ENCODE data around the gene ADAM12. TPM values are rescaled to one million over a fixed set of nuclear protein-coding genes. Genes with fewer than 3 reads are reported as not detected.

ADAM12 gene
- total and polyA plus RNA-seq, 2 of the 13 experiments (the other 11 are each of a cell fraction or from before 2014, with no cell fraction given): not detected

DNA sequence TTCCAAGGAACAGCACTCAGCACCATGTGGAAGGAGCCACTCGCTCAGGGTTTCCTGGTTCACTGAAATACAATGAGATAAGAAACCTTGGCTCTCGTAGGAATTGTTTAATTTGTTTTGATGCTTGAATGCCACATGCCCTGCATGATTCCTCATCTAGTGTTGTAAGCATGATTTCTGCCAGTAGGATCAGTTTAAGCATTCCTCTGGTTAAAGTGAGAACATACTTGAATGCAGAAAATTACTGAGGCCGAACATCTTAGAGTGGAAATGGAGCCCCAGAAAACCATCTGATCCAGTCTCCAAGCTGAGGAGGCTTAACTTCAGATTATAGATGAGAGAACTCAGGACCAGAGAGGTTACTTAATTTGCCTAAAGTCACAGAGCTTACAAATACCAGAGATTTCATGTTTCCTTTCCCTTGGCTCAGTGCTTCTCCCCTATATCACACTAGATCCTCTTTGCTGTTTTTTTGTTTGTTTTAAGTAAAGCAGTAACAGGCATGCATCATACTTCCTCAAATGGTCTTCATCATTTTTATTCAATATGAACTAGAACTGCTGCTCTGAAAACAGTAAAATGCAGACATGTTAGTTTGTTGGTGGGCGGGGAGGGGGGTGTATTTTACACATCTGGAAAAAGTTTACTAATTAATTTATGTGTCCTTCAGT, 125.1 kb downstream of the ADAM12 start (continued):
- TF ChIP-seq, protein P1, sequence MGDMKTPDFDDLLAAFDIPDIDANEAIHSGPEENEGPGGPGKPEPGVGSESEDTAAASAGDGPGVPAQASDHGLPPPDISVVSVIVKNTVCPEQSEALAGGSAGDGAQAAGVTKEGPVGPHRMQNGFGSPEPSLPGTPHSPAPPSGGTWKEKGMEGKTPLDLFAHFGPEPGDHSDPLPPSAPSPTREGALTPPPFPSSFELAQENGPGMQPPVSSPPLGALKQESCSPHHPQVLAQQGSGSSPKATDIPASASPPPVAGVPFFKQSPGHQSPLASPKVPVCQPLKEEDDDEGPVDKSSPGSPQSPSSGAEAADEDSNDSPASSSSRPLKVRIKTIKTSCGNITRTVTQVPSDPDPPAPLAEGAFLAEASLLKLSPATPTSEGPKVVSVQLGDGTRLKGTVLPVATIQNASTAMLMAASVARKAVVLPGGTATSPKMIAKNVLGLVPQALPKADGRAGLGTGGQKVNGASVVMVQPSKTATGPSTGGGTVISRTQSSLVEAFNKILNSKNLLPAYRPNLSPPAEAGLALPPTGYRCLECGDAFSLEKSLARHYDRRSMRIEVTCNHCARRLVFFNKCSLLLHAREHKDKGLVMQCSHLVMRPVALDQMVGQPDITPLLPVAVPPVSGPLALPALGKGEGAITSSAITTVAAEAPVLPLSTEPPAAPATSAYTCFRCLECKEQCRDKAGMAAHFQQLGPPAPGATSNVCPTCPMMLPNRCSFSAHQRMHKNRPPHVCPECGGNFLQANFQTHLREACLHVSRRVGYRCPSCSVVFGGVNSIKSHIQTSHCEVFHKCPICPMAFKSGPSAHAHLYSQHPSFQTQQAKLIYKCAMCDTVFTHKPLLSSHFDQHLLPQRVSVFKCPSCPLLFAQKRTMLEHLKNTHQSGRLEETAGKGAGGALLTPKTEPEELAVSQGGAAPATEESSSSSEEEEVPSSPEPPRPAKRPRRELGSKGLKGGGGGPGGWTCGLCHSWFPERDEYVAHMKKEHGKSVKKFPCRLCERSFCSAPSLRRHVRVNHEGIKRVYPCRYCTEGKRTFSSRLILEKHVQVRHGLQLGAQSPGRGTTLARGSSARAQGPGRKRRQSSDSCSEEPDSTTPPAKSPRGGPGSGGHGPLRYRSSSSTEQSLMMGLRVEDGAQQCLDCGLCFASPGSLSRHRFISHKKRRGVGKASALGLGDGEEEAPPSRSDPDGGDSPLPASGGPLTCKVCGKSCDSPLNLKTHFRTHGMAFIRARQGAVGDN (CRISPR knock-in tag; IDR thresholded peaks at IDR 0.05): no peak

- Histone ChIP-seq H3K27ac (ENCODE audit: extremely low read length, insufficient read depth, low read length) (no peak overlapping the region), H3K9ac (ENCODE audit: insufficient read depth, low read depth, low read length) (no peak overlapping the region), H3K79me2 (ENCODE audit: insufficient read depth, low read length) (no peaks in the 10 kb centered on the region), H3K36me3 (replicated peaks in 1 of 2; ENCODE audit: control insufficient read depth in 1 of 2, insufficient read depth in 2 of 2, low read length in 2 of 2) (no peaks in the 10 kb centered on the region), H4K20me1 (ENCODE audit: insufficient read depth, low read length) (no peaks in the 10 kb centered on the region), H3K27me3 (ENCODE audit: control insufficient read depth in 1 of 2, insufficient read depth in 2 of 2, low read length in 2 of 2) (peaks cover 0 to 4% of the 10 kb centered on the region in 2 experiments; a peak in 2 of 5 replicates), H3K4me1 (ENCODE audit: insufficient read depth, low read length) (no peaks in the 10 kb centered on the region), H3K9me3 (ENCODE audit: low read length) (no peaks in the 10 kb centered on the region), H3K4me3 (replicated peaks in 1 of 3; ENCODE audit: insufficient read depth in 1 of 3, low read depth in 2 of 3, low read length in 3 of 3) (no peak overlapping the region), H3K4me2 (ENCODE audit: low read depth, low read length) (no peak overlapping the region), H2AFZ (ENCODE audit: low read length) (no peak overlapping the region)
- 3% methylated on average over 1 of the region's 1 CpG for WGBS (ENCODE audit: low lambda C conversion rate)
- TF ChIP-seq RXRA (CRISPR knock-in tag; IDR thresholded peaks at IDR 0.05) (no peak), ZNF737 (CRISPR knock-in tag; IDR thresholded peaks at IDR 0.05; ENCODE audit: borderline replicate concordance) (no peak), PCBP2 (optimal IDR thresholded peaks at IDR 0.05; ENCODE audit: low read depth, low read length, poor library complexity, severe bottlenecking) (no peak), MAFK (conservative IDR thresholded peaks at IDR 0.05 in 1 of 2, IDR thresholded peaks at IDR 0.05 in 1 of 2; ENCODE audit: low read length in 2 of 2) (peak; percentile 63 to 77; a peak in 3 of 4 replicates), ZNF235 (CRISPR knock-in tag; IDR thresholded peaks at IDR 0.05; ENCODE audit: borderline replicate concordance) (no peak), SRSF1 (optimal IDR thresholded peaks at IDR 0.05; ENCODE audit: low read depth, low read length) (no peak), MAFF (IDR thresholded peaks at IDR 0.05; ENCODE audit: low read depth, low read length) (peak; percentile 71), ZNF704 (CRISPR knock-in tag; IDR thresholded peaks at IDR 0.05; ENCODE audit: borderline replicate concordance) (no peak)
- TF ChIP-seq, protein P2, sequence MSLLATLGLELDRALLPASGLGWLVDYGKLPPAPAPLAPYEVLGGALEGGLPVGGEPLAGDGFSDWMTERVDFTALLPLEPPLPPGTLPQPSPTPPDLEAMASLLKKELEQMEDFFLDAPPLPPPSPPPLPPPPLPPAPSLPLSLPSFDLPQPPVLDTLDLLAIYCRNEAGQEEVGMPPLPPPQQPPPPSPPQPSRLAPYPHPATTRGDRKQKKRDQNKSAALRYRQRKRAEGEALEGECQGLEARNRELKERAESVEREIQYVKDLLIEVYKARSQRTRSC (CRISPR knock-in tag; IDR thresholded peaks at IDR 0.05; ENCODE audit: low read depth): no peak
- no peak for DNase-seq (ENCODE audit: low spot score)
- in situ Hi-C loops (cut with HindIII; ENCODE audit: extremely low pct_ligation_motif_present, low pct_unique_long_range_greater_than_20kb) (no loop called here), intact Hi-C loops (cut with micrococcal nuclease; ENCODE audit: unreplicated experiment) (no loop called here)
- BruUV-seq (replicated peaks): no TSS peak
- CTCF ChIA-PET (ENCODE audit: low intra/inter-chr PET ratio, low total read pairs): no interaction called here
- no peak for ATAC-seq
- no peak for FAIRE-seq
- POLR2A ChIA-PET: no interaction called here
Observed at GRCh38 chr10:126262233-126262838, 125.9 kb downstream of the ADAM12 start.
